Karpas-422 (cell line): ENCODE results near the gene PLSCR1. TPM values are rescaled to one million over a fixed set of nuclear protein-coding genes. Genes with fewer than 3 reads are reported as not detected.
"Not testable (repeated sequence)": the region's sequence is repeated elsewhere in the genome, so short reads cannot be mapped to it uniquely, and the experiment has no call there.

ENCODE experiments used
- DNase-seq: peaks from one replicate; pipeline ENCODE4 v3.0.0-alpha.2; 2015
- H2AFZ ChIP-seq: fragments of 200-600 bp; sonication (generic); 2 replicates; pipeline ENCODE4 v1.6.1; 2014; ENCODE audit warnings: antibody characterized with exemption, low read length, mixed read lengths
- H3K27ac ChIP-seq: fragments of 200-600 bp; sonication (generic); 2 replicates; pipeline ENCODE4 v1.5.1; 2014; ENCODE audit warnings: mild to moderate bottlenecking, low read length, moderate library complexity
- H3K27me3 ChIP-seq: fragments of 200-600 bp; sonication (generic); 2 replicates; pipeline ENCODE4 v1.6.1; 2014; ENCODE audit warnings: low read length, mixed read lengths
- H3K36me3 ChIP-seq: fragments of 200-600 bp; sonication (generic); 2 replicates; pipeline ENCODE4 v1.6.1; 2014; ENCODE audit warnings: low read length, mixed read lengths; ENCODE audit not compliant: insufficient read depth
- H3K4me1 ChIP-seq: fragments of 200-600 bp; sonication (generic); 2 replicates; pipeline ENCODE4 v1.6.1; 2014; ENCODE audit warnings: mild to moderate bottlenecking, low read length, mixed read lengths
- H3K4me2 ChIP-seq: fragments of 200-600 bp; sonication (generic); 2 replicates; pipeline ENCODE4 v1.6.1; 2014; ENCODE audit warnings: low read length, low read depth, mild to moderate bottlenecking; ENCODE audit not compliant: poor library complexity, severe bottlenecking
- H3K4me3 ChIP-seq: fragments of 200-600 bp; sonication (generic); 2 replicates; pipeline ENCODE4 v1.5.1; 2014; ENCODE audit warnings: mild to moderate bottlenecking, antibody characterized with exemption, low read length, mixed read lengths
- H3K79me2 ChIP-seq: fragments of 200-600 bp; sonication (generic); 2 replicates; pipeline ENCODE4 v1.6.1; 2014; ENCODE audit warnings: mild to moderate bottlenecking, low read length, mixed read lengths
- H3K9ac ChIP-seq: fragments of 200-600 bp; sonication (generic); 2 replicates; pipeline ENCODE4 v1.6.0; 2014; ENCODE audit warnings: low read length
- H3K9me2 ChIP-seq: fragments of 200-600 bp; sonication (generic), shearing (Covaris generic); replicated peaks from 2 replicates; pipeline ENCODE4 v1.6.0; 2014; ENCODE audit warnings: mild to moderate bottlenecking, low read length, moderate library complexity; ENCODE audit not compliant: insufficient read depth
- H3K9me3 ChIP-seq: fragments of 300-700, 200-600 bp; sonication (generic); 2 replicates; pipeline ENCODE4 v1.6.1; 2014; ENCODE audit warnings: low read length, mixed read lengths
- H4K20me1 ChIP-seq: fragments of 200-600 bp; sonication (generic); 2 replicates; pipeline ENCODE4 v1.6.1; 2014; ENCODE audit warnings: mild to moderate bottlenecking, antibody characterized with exemption, low read length, low read depth; ENCODE audit not compliant: insufficient read depth
- total RNA-seq: library from RNA; depleted of rRNA; stranded (reverse); fragments of >200 nt; shearing (Covaris generic); gene quantifications from 2 replicates; pipeline ENCODE4 v1.2.3, GENCODE V29; 2014; ENCODE audit warnings: low replicate concordance

PLSCR1 gene
- total RNA-seq, 1 experiment from 2014 or later = 26.2 TPM

DNA sequence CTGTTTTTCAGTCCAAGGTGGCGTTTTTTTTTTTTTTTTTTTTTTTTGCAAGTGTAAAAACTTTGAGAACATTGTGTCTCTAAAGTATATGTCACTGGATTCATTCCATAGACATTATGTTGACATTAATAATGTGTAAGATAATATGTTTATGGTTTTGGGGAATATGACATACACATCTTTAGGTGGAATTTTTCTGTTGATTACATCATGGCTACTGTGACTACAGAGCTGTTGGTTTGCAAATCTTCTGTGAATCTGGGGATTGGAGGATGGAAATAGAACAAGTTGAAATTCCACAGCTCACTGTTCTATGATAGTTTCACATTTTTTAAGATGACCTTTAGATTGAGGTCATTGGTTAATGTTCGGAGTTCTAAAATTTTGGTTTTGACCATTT is 50.6 kb downstream of the PLSCR1 start:
- H3K9me2 ChIP-seq = no peaks in the 10 kb centered on the region
- H3K9me3 ChIP-seq = no peaks in the 10 kb centered on the region
- H3K36me3 ChIP-seq = no peaks in the 10 kb centered on the region
- H4K20me1 ChIP-seq = no peaks in the 10 kb centered on the region
- no peak overlapping the region for H2AFZ ChIP-seq
- no peak overlapping the region for H3K4me3 ChIP-seq
- H3K27me3 ChIP-seq = no peaks in the 10 kb centered on the region
- H3K4me2 ChIP-seq = no peak overlapping the region
- H3K27ac ChIP-seq = no peak overlapping the region
- peaks cover 12% of the 10 kb centered on the region for H3K4me1 ChIP-seq
- H3K9ac ChIP-seq = no peak overlapping the region
- H3K79me2 ChIP-seq = no peaks in the 10 kb centered on the region
- no peak for DNase-seq

DNA sequence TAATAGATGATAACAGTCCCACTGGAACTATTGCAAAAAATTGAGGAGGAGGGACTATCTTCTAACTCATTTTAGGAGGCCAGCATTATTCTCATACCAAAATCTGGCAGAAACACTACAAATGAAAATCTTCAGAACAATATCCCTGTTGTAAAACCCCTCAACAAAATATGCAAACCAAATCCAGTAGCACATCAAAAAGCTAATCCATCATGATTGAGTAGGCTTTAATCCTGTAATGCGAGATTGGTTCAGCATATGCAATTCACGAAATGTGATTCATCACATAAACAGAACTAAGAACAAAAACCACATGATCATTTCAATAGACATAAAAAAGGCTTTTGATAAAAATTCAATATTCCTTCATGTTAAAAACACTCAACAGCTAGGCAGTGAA is 51.2 kb downstream of the PLSCR1 start:
- Histone ChIP-seq H3K4me1 (peaks cover 12% of the 10 kb centered on the region), H2AFZ (no peak overlapping the region), H3K79me2 (no peaks in the 10 kb centered on the region), H3K4me3 (no peak overlapping the region), H3K36me3 (no peaks in the 10 kb centered on the region), H4K20me1 (no peaks in the 10 kb centered on the region), H3K9ac (no peak overlapping the region), H3K27me3 (no peaks in the 10 kb centered on the region), H3K9me3 (no peaks in the 10 kb centered on the region), H3K27ac (no peak overlapping the region), H3K9me2 (no peaks in the 10 kb centered on the region), H3K4me2 (no peak overlapping the region)
- DNase-seq = no peak

GRCh38 chr3:146491303-146491702 is 53.1 kb downstream of the PLSCR1 start:
- H3K9me2 ChIP-seq = no peaks in the 10 kb centered on the region
- H3K27me3 ChIP-seq = no peaks in the 10 kb centered on the region
- H3K9ac ChIP-seq = no peak overlapping the region
- DNase-seq = no peak
- no peaks in the 10 kb centered on the region for H3K79me2 ChIP-seq
- no peaks in the 10 kb centered on the region for H4K20me1 ChIP-seq
- no peak overlapping the region for H3K4me3 ChIP-seq
- H3K4me1 ChIP-seq = peaks cover 18% of the 10 kb centered on the region
- no peaks in the 10 kb centered on the region for H3K9me3 ChIP-seq
- no peak overlapping the region for H3K4me2 ChIP-seq
- no peaks in the 10 kb centered on the region for H3K36me3 ChIP-seq
- no peak overlapping the region for H2AFZ ChIP-seq
- no peak overlapping the region for H3K27ac ChIP-seq

DNA sequence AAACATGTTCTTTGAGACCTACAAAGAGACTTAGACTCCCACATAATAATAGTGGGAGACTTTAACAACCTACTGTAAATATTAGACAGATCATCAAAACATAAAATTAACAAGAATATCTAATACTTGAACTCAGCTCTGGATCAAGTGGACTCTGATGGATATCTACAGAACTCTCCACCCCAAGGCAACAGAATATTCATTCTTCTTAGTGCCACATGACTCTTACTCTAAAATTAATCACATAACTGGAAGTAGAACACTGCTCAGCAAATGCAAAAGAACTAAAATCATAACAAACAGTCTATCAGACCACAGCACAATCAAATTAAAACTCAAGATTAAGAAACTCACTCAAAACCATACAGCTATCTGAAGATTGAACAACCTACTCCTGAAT is 59.1 kb downstream of the PLSCR1 start:
- DNase-seq = no peak
- Histone ChIP-seq H3K27me3 (no peaks in the 10 kb centered on the region), H3K9me2 (no peaks in the 10 kb centered on the region), H3K4me1 (peaks cover 7% of the 10 kb centered on the region), H3K79me2 (no peaks in the 10 kb centered on the region), H3K27ac (no peak overlapping the region), H3K4me3 (no peak overlapping the region), H3K36me3 (no peaks in the 10 kb centered on the region), H3K4me2 (no peak overlapping the region), H3K9ac (no peak overlapping the region), H4K20me1 (no peaks in the 10 kb centered on the region), H3K9me3 (no peaks in the 10 kb centered on the region), H2AFZ (no peak overlapping the region)

GRCh38 chr3:146476094-146476740 is 68.2 kb downstream of the PLSCR1 start:
- DNase-seq = no peak
- Histone ChIP-seq H3K4me2 (no peak overlapping the region), H3K9me3 (no peaks in the 10 kb centered on the region), H3K36me3 (no peaks in the 10 kb centered on the region), H4K20me1 (no peaks in the 10 kb centered on the region), H3K9me2 (no peaks in the 10 kb centered on the region), H3K9ac (no peak overlapping the region), H3K4me1 (no peaks in the 10 kb centered on the region), H3K79me2 (no peaks in the 10 kb centered on the region), H3K27ac (no peak overlapping the region), H3K27me3 (no peaks in the 10 kb centered on the region), H2AFZ (no peak overlapping the region), H3K4me3 (no peak overlapping the region)

GRCh38 chr3:146474976-146475375 is 69.4 kb downstream of the PLSCR1 start:
- H2AFZ ChIP-seq, H4K20me1 ChIP-seq, H3K27me3 ChIP-seq, DNase-seq, H3K9me2 ChIP-seq, H3K4me1 ChIP-seq, H3K79me2 ChIP-seq, H3K36me3 ChIP-seq, H3K4me3 ChIP-seq, H3K9ac ChIP-seq, H3K4me2 ChIP-seq, H3K27ac ChIP-seq, H3K9me3 ChIP-seq: not testable (repeated sequence)

DNA sequence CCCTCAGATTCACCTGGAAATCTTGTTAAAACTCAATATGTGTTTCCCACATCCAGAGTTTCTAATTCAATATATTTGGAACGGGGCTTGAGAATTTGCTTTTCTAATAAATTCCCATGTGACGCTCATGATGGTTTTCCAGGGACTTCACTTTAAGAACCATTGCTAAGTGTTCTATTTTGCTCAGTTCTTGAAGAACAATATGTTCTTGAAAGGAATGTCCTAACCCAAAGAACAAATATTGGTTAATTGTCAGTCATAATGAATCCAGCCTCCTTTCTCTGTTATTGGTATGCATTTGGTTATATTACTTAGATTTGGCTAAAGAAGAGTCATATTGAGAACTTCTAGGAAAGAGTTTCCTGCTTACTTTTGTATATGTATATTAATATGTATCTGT is 70.7 kb downstream of the PLSCR1 start:
- H3K9ac ChIP-seq = no peak overlapping the region

DNA sequence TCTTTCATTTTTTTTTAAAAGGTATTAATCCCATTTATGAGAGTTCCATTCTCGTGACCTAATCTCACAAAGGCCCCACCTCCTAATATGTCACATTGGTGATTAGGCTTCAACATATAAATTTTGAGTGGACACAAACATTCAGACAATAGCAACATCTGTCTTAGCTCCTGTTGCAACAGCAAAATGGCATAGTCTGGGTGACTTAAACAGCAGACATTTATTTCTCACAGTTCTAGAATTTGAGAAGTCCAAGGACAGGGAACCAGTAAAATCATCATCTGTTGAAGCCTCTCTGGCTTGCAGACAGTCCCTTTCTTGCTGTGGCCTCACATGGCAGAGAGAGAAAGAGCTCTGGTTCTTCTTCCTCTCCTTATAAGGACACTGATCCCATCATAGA is 71.8 kb downstream of the PLSCR1 start:
- no peaks in the 10 kb centered on the region for H3K9me3 ChIP-seq
- H3K27ac ChIP-seq = no peak overlapping the region
- H2AFZ ChIP-seq = no peak overlapping the region
- H3K4me2 ChIP-seq = no peak overlapping the region
- no peak overlapping the region for H3K4me3 ChIP-seq
- no peaks in the 10 kb centered on the region for H3K36me3 ChIP-seq
- H3K27me3 ChIP-seq = no peaks in the 10 kb centered on the region
- H3K9ac ChIP-seq = no peak overlapping the region
- no peaks in the 10 kb centered on the region for H4K20me1 ChIP-seq
- no peaks in the 10 kb centered on the region for H3K9me2 ChIP-seq
- DNase-seq = no peak
- peaks cover 9% of the 10 kb centered on the region for H3K4me1 ChIP-seq
- H3K79me2 ChIP-seq = no peaks in the 10 kb centered on the region

More for the DNA sequence above, 70.7 kb downstream of the PLSCR1 start:
- H3K27me3 ChIP-seq = no peaks in the 10 kb centered on the region
- peaks cover 9% of the 10 kb centered on the region for H3K4me1 ChIP-seq
- H3K4me3 ChIP-seq = no peak overlapping the region
- no peaks in the 10 kb centered on the region for H4K20me1 ChIP-seq
- no peaks in the 10 kb centered on the region for H3K36me3 ChIP-seq
- no peaks in the 10 kb centered on the region for H3K9me2 ChIP-seq
- H3K79me2 ChIP-seq = no peaks in the 10 kb centered on the region
- no peak overlapping the region for H2AFZ ChIP-seq
- DNase-seq = no peak
- no peaks in the 10 kb centered on the region for H3K9me3 ChIP-seq
- H3K4me2 ChIP-seq = no peak overlapping the region
- H3K27ac ChIP-seq = no peak overlapping the region

DNA sequence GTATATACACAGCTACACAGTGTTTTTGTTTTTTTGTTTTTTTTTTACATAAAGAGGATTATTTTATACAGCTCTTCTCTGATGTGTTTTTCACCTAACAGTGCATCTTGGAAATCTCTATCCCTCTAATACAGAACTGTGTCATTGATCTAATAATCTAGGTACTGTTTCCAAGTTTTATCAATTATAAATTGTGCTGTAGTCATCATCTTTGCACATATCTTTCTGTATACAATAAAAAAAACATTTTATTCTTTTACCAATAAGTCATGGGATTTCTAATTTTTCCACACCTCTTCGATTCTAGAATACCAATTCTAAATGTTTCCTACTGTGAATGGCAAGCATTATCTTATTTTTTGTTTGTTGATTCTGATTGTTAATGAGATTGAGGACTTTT is 73.4 kb downstream of the PLSCR1 start:
- H3K27me3 ChIP-seq = no peaks in the 10 kb centered on the region
- no peak overlapping the region for H2AFZ ChIP-seq
- H3K27ac ChIP-seq = no peak overlapping the region
- H3K9ac ChIP-seq = no peak overlapping the region
- no peak overlapping the region for H3K4me3 ChIP-seq
- H3K9me2 ChIP-seq = no peaks in the 10 kb centered on the region
- peaks cover 9% of the 10 kb centered on the region for H3K4me1 ChIP-seq
- H3K36me3 ChIP-seq = no peaks in the 10 kb centered on the region
- no peaks in the 10 kb centered on the region for H3K79me2 ChIP-seq
- no peaks in the 10 kb centered on the region for H4K20me1 ChIP-seq
- no peaks in the 10 kb centered on the region for H3K9me3 ChIP-seq
- no peak overlapping the region for H3K4me2 ChIP-seq
- no peak for DNase-seq
